OCI-LY3 (cell line): ENCODE data around the gene FTCD.

ENCODE experiments used
- H2AFZ ChIP-seq: fragments of 200-600, 300-600 bp; shearing (Covaris generic); 2 replicates; pipeline ENCODE4 v1.6.0; 2014; ENCODE audit warnings: antibody characterized with exemption, low read depth, low read length
- H3K27ac ChIP-seq: fragments of 200-600, 300-600 bp; sonication (generic); 2 replicates; pipeline ENCODE4 v1.5.1; 2014; ENCODE audit warnings: mild to moderate bottlenecking, low read length, moderate library complexity, mixed read lengths
- H3K27me3 ChIP-seq: fragments of 200-600, 300-600 bp; sonication (generic); 2 replicates; pipeline ENCODE4 v1.6.1; 2014; ENCODE audit warnings: low read depth, low read length, mixed read lengths
- H3K36me3 ChIP-seq: fragments of 200-600, 300-600 bp; sonication (generic); replicated peaks from 2 replicates; pipeline ENCODE3; 2014; ENCODE audit warnings: low read depth, low read length, mixed read lengths
- H3K4me1 ChIP-seq: fragments of 300-600, 200-600 bp; sonication (generic); 2 replicates; pipeline ENCODE4 v1.6.1; 2014; ENCODE audit warnings: low read length, mixed read lengths
- H3K4me2 ChIP-seq: fragments of 200-600, 300-600 bp; sonication (generic); 2 replicates; pipeline ENCODE4 v1.6.1; 2014; ENCODE audit warnings: low read length, mixed read lengths
- H3K4me3 ChIP-seq: fragments of 300-600, 200-600 bp; sonication (generic); 2 replicates; pipeline ENCODE4 v1.5.1; 2014; ENCODE audit warnings: antibody characterized with exemption, mild to moderate bottlenecking, low read length, moderate library complexity
- H3K79me2 ChIP-seq: fragments of 300-600, 200-600 bp; shearing (Covaris generic); 2 replicates; pipeline ENCODE4 v1.6.1; 2014; ENCODE audit warnings: mild to moderate bottlenecking, low read length, mixed read lengths
- H3K9ac ChIP-seq: fragments of 300-600, 200-600 bp; shearing (Covaris generic); 2 replicates; pipeline ENCODE4 v1.6.0; 2014; ENCODE audit warnings: mild to moderate bottlenecking, low read length, moderate library complexity
- H3K9me3 ChIP-seq: fragments of 200-600, 300-600 bp; shearing (Covaris generic); 2 replicates; pipeline ENCODE4 v1.6.1; 2014; ENCODE audit warnings: low read length, mixed read lengths; ENCODE audit not compliant: insufficient read depth
- H4K20me1 ChIP-seq: fragments of 200-600, 300-600 bp; sonication (generic); 2 replicates; pipeline ENCODE4 v1.6.1; 2016; ENCODE audit warnings: low read length, mixed read lengths; ENCODE audit not compliant: insufficient read depth
- CTCF ChIP-seq: fragments of 200-600, 300-600 bp; sonication (generic); IDR thresholded peaks from 2 replicates; pipeline ENCODE4 v1.5.1; 2014; ENCODE audit warnings: antibody characterized with exemption, low read length, low read depth
- EZH2phosphoT487 ChIP-seq: fragments of 200-600 bp; shearing (Covaris generic); IDR thresholded peaks from 2 replicates; pipeline ENCODE4 v1.6.1; 2018; ENCODE audit warnings: antibody characterized with exemption, mixed run types, low read depth

The FTCD gene

DNA sequence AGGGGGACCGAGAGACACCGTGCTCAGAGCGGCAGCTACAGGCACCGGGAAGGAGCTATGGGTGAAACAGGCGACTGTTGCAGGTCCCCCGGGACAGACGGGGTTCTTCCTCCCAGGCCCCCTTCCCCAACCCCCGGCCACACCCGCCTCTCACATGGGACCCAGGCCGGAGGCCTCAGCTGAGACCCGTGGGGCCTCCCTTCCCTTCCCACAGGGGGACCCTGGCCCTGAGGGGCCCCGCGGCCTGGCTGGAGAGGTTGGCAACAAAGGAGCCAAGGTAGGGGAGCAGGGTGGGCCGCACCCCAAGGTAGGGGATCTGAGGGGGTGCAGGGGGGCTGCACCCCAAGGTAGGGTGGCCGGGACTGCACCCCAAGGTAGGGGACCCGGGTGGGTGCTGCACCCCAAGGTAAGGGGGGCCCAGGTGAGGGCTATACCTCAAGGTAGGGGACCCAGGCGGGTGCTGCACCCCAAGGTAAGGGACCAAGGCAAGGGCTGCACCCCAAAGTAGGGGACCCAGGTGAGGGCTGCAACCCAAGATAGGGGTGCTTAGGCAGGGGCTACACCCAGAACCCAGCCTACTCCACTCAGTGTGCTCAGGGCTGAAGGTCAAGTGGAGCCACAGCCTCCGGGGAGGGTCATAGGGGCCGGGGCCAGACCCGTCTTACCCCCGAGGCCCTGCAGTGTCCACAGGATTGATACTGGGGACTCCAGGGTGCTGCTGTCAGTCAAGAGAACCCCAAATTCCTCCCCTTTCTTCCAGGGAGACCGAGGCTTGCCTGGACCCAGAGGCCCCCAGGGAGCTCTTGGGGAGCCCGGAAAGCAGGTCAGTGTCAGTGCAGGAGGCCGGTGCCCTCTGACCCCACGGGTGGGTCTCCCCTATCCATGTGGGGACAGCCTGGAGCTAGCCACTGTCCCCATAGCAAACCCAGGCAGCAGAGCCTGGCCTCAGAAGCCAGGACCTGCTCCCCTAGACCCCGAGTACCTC is 34.8 kb downstream of the FTCD start:
- no peak overlapping the region for H3K27ac ChIP-seq

GRCh38 chr21:46119637-46120271 is 35.6 kb downstream of the FTCD start:
- Histone ChIP-seq H3K4me1 (no peaks in the 10 kb centered on the region), H3K27ac (no peak overlapping the region), H3K79me2 (no peaks in the 10 kb centered on the region), H3K9ac (no peak overlapping the region), H2AFZ (no peak overlapping the region), H3K36me3 (no peaks in the 10 kb centered on the region), H3K4me2 (no peak overlapping the region), H4K20me1 (no peaks in the 10 kb centered on the region), H3K9me3 (no peaks in the 10 kb centered on the region), H3K4me3 (no peak overlapping the region), H3K27me3 (no peaks in the 10 kb centered on the region)
- TF ChIP-seq CTCF, result no peak
- no peak for TF ChIP-seq EZH2phosphoT487

More for the DNA sequence above, 34.8 kb downstream of the FTCD start:
- Histone ChIP-seq H3K36me3 (no peaks in the 10 kb centered on the region), H4K20me1 (no peaks in the 10 kb centered on the region), H2AFZ (no peak overlapping the region), H3K79me2 (no peaks in the 10 kb centered on the region), H3K9me3 (no peaks in the 10 kb centered on the region), H3K4me1 (no peaks in the 10 kb centered on the region), H3K27me3 (no peaks in the 10 kb centered on the region), H3K4me2 (no peak overlapping the region), H3K9ac (no peak overlapping the region), H3K4me3 (no peak overlapping the region)
- TF ChIP-seq CTCF (no peak), EZH2phosphoT487 (no peak)

DNA sequence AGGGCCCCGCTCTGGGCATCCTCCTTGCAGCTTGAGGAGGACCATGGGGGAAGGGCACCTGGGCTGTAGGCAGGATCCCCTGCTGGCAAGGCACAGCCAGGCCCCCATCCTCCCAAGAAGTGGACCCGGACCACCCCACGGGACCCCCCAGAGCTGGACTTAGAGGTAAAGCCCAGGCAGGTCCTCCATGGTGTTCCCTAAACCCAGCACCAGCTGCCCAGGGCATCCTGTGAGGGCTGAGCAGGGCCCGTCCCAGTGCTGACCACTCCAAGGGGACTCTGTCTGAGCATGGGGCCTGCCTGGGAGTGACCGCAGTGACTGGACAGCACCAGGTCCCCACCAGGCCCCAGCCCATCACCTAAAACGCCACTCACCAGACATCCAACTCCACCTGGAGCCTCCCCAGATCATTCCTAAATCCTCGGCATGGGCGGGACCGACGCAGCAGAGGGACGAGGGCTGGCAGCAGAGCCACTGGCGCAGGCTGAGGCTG is 36.2 kb downstream of the FTCD start:
- Histone ChIP-seq H3K4me2 (no peak overlapping the region), H3K27me3 (no peaks in the 10 kb centered on the region), H2AFZ (no peak overlapping the region), H4K20me1 (no peaks in the 10 kb centered on the region), H3K9ac (no peak overlapping the region), H3K79me2 (no peaks in the 10 kb centered on the region), H3K27ac (no peak overlapping the region), H3K4me3 (no peak overlapping the region), H3K9me3 (no peaks in the 10 kb centered on the region), H3K36me3 (no peaks in the 10 kb centered on the region), H3K4me1 (no peaks in the 10 kb centered on the region)
- no peak for TF ChIP-seq EZH2phosphoT487
- no peak for TF ChIP-seq CTCF
